ENCODE measurements around the gene NOS1AP.

Gene NOS1AP

GRCh38 chr1:162419450-162419931 lies 350.0 kb downstream of the NOS1AP start:
- peak; percentile 8 for DNase-seq

All from fibroblast of skin of abdomen (primary cell).